ENCODE results near the gene GDPD2. TPM values are rescaled to one million over a fixed set of nuclear protein-coding genes. Genes with fewer than 3 reads are reported as not detected.

Gene GDPD2
- total and polyA plus RNA-seq, 2 of the 13 experiments (the other 11 are each of a cell fraction or from before 2014, with no cell fraction given): 0.04 to 0.08 TPM

DNA sequence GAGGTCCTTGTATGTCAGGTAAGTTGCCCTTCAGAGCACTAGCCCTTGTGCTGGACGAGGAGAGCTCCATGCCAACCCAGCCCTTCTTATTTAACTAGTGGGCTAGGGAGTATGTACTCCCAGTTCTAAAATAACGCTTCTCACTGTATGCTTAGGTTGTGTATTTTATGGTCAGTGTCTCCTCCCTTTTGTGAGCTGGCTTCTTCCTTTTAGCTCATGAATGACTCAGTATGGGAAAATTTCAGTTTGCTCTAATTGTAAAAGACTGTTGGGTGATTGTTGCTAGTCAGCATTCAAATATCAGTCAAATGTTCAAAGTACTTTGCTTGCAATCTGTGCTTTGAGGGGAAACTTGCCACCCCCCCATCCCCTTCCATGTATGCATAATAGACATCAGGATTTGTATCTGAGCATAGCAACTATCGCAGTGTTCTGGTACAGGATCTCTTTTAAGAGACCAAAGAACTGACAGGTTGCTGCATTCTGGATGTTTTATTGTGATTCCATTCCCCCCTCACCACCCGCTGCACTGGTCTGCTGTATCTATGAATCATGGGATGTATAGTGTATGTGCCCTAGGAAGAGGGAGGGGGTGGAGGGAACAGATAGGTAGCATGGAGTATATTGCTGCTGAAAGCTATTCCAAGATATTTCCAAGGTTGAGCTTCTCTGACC is 56.3 kb downstream of the GDPD2 start (continued):
- TF ChIP-seq, protein P1, sequence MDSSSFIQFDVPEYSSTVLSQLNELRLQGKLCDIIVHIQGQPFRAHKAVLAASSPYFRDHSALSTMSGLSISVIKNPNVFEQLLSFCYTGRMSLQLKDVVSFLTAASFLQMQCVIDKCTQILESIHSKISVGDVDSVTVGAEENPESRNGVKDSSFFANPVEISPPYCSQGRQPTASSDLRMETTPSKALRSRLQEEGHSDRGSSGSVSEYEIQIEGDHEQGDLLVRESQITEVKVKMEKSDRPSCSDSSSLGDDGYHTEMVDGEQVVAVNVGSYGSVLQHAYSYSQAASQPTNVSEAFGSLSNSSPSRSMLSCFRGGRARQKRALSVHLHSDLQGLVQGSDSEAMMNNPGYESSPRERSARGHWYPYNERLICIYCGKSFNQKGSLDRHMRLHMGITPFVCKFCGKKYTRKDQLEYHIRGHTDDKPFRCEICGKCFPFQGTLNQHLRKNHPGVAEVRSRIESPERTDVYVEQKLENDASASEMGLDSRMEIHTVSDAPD (CRISPR knock-in tag; IDR thresholded peaks at IDR 0.05): no peak
- TF ChIP-seq ZNF121 (CRISPR knock-in tag; IDR thresholded peaks at IDR 0.05): no peak
- TF ChIP-seq, protein P2, sequence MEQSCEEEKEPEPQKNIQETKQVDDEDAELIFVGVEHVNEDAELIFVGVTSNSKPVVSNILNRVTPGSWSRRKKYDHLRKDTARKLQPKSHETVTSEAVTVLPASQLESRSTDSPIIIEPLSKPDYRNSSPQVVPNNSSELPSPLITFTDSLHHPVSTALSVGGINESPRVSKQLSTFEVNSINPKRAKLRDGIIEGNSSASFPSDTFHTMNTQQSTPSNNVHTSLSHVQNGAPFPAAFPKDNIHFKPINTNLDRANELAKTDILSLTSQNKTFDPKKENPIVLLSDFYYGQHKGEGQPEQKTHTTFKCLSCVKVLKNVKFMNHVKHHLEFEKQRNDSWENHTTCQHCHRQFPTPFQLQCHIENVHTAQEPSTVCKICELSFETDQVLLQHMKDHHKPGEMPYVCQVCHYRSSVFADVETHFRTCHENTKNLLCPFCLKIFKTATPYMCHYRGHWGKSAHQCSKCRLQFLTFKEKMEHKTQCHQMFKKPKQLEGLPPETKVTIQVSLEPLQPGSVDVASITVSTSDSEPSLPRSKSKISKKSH (CRISPR knock-in tag; IDR thresholded peaks at IDR 0.05; ENCODE audit: borderline replicate concordance): no peak

DNA sequence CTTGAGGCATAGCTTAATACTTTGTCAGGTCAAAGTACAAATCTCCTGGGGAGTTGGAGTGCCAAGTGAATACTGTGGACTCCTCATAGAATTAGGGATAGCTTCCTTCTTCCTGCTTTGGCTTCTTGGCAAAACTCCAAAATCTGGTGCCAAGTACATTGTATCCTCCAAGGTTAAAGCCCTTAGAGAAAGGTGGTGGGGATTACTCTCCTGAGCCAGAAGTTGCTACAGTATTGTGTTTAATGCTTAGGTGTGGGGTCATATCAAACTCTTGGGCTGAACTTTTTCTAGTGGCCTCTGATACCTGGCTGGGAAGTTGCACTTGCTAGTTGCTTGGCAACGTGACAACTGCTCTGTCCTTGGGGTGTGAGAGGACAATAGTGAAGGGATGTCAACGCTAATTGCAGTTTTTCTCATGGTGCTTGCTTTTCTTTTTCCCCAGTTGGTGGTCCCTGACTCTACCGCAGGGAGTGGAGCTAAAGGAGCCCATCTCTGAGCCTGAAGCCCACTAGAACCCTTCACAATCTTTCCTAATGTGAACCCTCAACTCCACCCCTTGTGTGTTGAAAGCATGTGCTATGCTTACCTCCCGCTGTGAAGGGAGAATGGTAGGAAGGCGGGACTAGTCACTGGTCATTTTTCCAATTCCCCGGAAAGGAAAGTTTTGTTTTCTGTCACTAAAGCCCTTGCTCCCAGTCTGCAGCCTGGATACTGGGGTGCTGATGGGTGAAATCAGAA is 57.0 kb downstream of the GDPD2 start:
- H3K9ac ChIP-seq (ENCODE audit: insufficient read depth, low read depth, low read length): no peak overlapping the region
- no peaks in the 10 kb centered on the region for H3K27me3 ChIP-seq (ENCODE audit: control insufficient read depth in 1 of 2, insufficient read depth in 2 of 2, low read length in 2 of 2)
- H3K4me2 ChIP-seq (ENCODE audit: low read depth, low read length): no peak overlapping the region
- DNase-seq (ENCODE audit: low spot score): no peak
- no peak for ATAC-seq
- no peak overlapping the region for H3K4me3 ChIP-seq (replicated peaks in 1 of 3; ENCODE audit: insufficient read depth in 1 of 3, low read depth in 2 of 3, low read length in 3 of 3)
- CTCF ChIA-PET (ENCODE audit: low intra/inter-chr PET ratio, low total read pairs): no interaction called here
- H2AFZ ChIP-seq (ENCODE audit: low read length): no peak overlapping the region
- no TSS peak for BruUV-seq (replicated peaks)
- no peaks in the 10 kb centered on the region for H3K9me3 ChIP-seq (ENCODE audit: low read length)
- H4K20me1 ChIP-seq (ENCODE audit: insufficient read depth, low read length): no peaks in the 10 kb centered on the region
- peaks cover 35% of the 10 kb centered on the region for H3K4me1 ChIP-seq (ENCODE audit: insufficient read depth, low read length)
- in situ Hi-C loops (cut with HindIII; ENCODE audit: extremely low pct_ligation_motif_present, low pct_unique_long_range_greater_than_20kb): no loop called here
- intact Hi-C loops (cut with micrococcal nuclease; ENCODE audit: unreplicated experiment): no loop called here
- H3K27ac ChIP-seq (ENCODE audit: extremely low read length, insufficient read depth, low read length): peak overlapping the region; percentile 35
- 67% methylated on average over 3 of the region's 6 CpGs for WGBS (ENCODE audit: low lambda C conversion rate)
- no peak for FAIRE-seq
- POLR2A ChIA-PET: no interaction called here
- no peaks in the 10 kb centered on the region for H3K79me2 ChIP-seq (ENCODE audit: insufficient read depth, low read length)
- peaks cover 0 to 3% of the 10 kb centered on the region in 2 experiments; a peak in 1 of 5 replicates for H3K36me3 ChIP-seq (replicated peaks in 1 of 2; ENCODE audit: control insufficient read depth in 1 of 2, insufficient read depth in 2 of 2, low read length in 2 of 2)
- TF ChIP-seq, protein P3, sequence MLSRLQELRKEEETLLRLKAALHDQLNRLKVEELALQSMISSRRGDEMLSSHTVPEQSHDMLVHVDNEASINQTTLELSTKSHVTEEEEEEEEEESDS (CRISPR knock-in tag; IDR thresholded peaks at IDR 0.05; ENCODE audit: borderline replicate concordance): no peak
- TF ChIP-seq FIP1L1 (IDR thresholded peaks at IDR 0.05; ENCODE audit: borderline replicate concordance, insufficient read depth, low read depth, low read length) (no peak), ZNF510 (CRISPR knock-in tag; IDR thresholded peaks at IDR 0.05; ENCODE audit: low read depth) (no peak), SMAD3 (CRISPR knock-in tag; IDR thresholded peaks at IDR 0.05) (no peak), EP300 (IDR thresholded peaks at IDR 0.05; ENCODE audit: low read depth in 2 of 2, low read length in 2 of 2) (no peak), EP300 (CRISPR knock-in tag; IDR thresholded peaks at IDR 0.05; ENCODE audit: borderline replicate concordance) (no peak), HNF1B (CRISPR knock-in tag; IDR thresholded peaks at IDR 0.05) (no peak)
- TF ChIP-seq, protein P4, sequence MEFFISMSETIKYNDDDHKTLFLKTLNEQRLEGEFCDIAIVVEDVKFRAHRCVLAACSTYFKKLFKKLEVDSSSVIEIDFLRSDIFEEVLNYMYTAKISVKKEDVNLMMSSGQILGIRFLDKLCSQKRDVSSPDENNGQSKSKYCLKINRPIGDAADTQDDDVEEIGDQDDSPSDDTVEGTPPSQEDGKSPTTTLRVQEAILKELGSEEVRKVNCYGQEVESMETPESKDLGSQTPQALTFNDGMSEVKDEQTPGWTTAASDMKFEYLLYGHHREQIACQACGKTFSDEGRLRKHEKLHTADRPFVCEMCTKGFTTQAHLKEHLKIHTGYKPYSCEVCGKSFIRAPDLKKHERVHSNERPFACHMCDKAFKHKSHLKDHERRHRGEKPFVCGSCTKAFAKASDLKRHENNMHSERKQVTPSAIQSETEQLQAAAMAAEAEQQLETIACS (CRISPR knock-in tag; IDR thresholded peaks at IDR 0.05): no peak
- TF ChIP-seq, protein P5, sequence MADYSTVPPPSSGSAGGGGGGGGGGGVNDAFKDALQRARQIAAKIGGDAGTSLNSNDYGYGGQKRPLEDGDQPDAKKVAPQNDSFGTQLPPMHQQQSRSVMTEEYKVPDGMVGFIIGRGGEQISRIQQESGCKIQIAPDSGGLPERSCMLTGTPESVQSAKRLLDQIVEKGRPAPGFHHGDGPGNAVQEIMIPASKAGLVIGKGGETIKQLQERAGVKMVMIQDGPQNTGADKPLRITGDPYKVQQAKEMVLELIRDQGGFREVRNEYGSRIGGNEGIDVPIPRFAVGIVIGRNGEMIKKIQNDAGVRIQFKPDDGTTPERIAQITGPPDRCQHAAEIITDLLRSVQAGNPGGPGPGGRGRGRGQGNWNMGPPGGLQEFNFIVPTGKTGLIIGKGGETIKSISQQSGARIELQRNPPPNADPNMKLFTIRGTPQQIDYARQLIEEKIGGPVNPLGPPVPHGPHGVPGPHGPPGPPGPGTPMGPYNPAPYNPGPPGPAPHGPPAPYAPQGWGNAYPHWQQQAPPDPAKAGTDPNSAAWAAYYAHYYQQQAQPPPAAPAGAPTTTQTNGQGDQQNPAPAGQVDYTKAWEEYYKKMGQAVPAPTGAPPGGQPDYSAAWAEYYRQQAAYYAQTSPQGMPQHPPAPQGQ (CRISPR knock-in tag; IDR thresholded peaks at IDR 0.05; ENCODE audit: borderline replicate concordance): no peak

Data from HepG2 (cell line).